Spleen (tissue), 7 donors: ENCODE measurements around the gene GNAI3.

ENCODE experiments used
- POLR2A ChIP-seq, 3 donors: fragments of 450-650 bp; IDR thresholded peaks; one replicate each; pipeline ENCODE4 v1.5.1; 2017; ENCODE audit warnings: antibody characterized with exemption in 3 of 3, mild to moderate bottlenecking in 1 of 3
- POLR2AphosphoS5 ChIP-seq, 3 donors: sonication (generic); formaldehyde crosslinking; IDR thresholded peaks; one replicate each; pipeline ENCODE4 v1.5.1; 2017; ENCODE audit warnings: antibody characterized with exemption in 3 of 3
- TF ChIP-seq, protein P1 (sequence below), 11 experiments: fragments of 200-600 bp in 7 of 11; fragments of 450-650 bp in 4 of 11; sonication (generic) in 4 of 11; IDR thresholded peaks in 8 of 11; conservative IDR thresholded peaks in 3 of 11; 1 replicate in 7 of 11; 2 replicates in 4 of 11; pipeline versions ENCODE4 v1.4.0 to v1.8.0; 2016 to 2021; ENCODE audit warnings: antibody characterized with exemption in 11 of 11, inconsistent platforms in 4 of 11, mild to moderate bottlenecking in 1 of 11
- donor health status: DM: no; HTN: no; CAD: no; lungs with moderate emphysema.
- donor health status: DM: no; HTN: no; CAD: no.
- donor health status: DM: no; HTN: no; CAD: no.

DNA sequence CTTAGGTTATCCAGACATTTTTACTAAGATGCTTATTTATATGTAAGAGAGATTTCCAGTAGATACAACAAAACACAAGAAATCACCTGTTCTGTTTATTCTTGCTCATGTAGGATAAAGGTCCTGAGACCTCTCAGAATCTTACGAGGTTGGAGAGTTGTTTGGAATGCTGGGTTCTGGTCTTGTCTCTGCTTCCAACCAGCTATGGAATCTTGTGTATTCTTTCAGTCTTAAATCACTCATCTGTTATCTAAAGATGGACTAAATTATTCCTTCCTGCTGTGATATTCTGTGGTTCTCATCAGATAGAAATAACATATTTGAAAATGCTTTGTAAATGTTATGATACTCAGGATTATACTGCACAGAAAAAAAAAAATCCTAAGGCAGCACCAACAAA, 49.7 kb downstream of the GNAI3 start:
- TF ChIP-seq, protein P1, sequence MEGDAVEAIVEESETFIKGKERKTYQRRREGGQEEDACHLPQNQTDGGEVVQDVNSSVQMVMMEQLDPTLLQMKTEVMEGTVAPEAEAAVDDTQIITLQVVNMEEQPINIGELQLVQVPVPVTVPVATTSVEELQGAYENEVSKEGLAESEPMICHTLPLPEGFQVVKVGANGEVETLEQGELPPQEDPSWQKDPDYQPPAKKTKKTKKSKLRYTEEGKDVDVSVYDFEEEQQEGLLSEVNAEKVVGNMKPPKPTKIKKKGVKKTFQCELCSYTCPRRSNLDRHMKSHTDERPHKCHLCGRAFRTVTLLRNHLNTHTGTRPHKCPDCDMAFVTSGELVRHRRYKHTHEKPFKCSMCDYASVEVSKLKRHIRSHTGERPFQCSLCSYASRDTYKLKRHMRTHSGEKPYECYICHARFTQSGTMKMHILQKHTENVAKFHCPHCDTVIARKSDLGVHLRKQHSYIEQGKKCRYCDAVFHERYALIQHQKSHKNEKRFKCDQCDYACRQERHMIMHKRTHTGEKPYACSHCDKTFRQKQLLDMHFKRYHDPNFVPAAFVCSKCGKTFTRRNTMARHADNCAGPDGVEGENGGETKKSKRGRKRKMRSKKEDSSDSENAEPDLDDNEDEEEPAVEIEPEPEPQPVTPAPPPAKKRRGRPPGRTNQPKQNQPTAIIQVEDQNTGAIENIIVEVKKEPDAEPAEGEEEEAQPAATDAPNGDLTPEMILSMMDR (IDR thresholded peaks at IDR 0.05 in 8 of 11, conservative IDR thresholded peaks at IDR 0.05 in 3 of 11): no peak
- TF ChIP-seq POLR2A (IDR thresholded peaks at IDR 0.05) (no peak), POLR2AphosphoS5 (IDR thresholded peaks at IDR 0.05) (no peak)
